Thyroid gland (tissue), 4 donors: Measurements from ENCODE around the gene NOS1AP.

Experiments
- POLR2A ChIP-seq, 2 donors: fragments of 450-650 bp; IDR thresholded peaks; one replicate each; pipeline ENCODE4 v1.6.1; 2017; ENCODE audit warnings: antibody characterized with exemption in 2 of 2, mild to moderate bottlenecking in 2 of 2, moderate library complexity in 1 of 2
- TF ChIP-seq, protein P1 (sequence below), 6 experiments: fragments of 200-600 bp in 3 of 6; fragments of 450-650 bp in 3 of 6; sonication (generic) in 3 of 6; IDR thresholded peaks; one replicate each; pipeline ENCODE4 v1.5.1; 2016 to 2019; ENCODE audit warnings: antibody characterized with exemption in 6 of 6, mild to moderate bottlenecking in 2 of 6, inconsistent platforms in 1 of 6, moderate library complexity in 1 of 6

- TF ChIP-seq, protein P1, sequence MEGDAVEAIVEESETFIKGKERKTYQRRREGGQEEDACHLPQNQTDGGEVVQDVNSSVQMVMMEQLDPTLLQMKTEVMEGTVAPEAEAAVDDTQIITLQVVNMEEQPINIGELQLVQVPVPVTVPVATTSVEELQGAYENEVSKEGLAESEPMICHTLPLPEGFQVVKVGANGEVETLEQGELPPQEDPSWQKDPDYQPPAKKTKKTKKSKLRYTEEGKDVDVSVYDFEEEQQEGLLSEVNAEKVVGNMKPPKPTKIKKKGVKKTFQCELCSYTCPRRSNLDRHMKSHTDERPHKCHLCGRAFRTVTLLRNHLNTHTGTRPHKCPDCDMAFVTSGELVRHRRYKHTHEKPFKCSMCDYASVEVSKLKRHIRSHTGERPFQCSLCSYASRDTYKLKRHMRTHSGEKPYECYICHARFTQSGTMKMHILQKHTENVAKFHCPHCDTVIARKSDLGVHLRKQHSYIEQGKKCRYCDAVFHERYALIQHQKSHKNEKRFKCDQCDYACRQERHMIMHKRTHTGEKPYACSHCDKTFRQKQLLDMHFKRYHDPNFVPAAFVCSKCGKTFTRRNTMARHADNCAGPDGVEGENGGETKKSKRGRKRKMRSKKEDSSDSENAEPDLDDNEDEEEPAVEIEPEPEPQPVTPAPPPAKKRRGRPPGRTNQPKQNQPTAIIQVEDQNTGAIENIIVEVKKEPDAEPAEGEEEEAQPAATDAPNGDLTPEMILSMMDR (IDR thresholded peaks at IDR 0.05) = no peak
- no peak for TF ChIP-seq POLR2A (IDR thresholded peaks at IDR 0.05)
These were observed 265.6 kb downstream of the NOS1AP start for GRCh38 chr1:162335126-162335525.
